H1 (cell line): Measurements from ENCODE around the gene DBH. TPM values are rescaled to one million over a fixed set of nuclear protein-coding genes. Genes with fewer than 3 reads are reported as not detected.

Experiments used
- CTCF ChIA-PET: fragments of 300-600 bp; sonication (Branson Sonifier 250); formaldehyde crosslinking; loops from one replicate; lab custom pipeline; 2021; ENCODE audit not compliant: partially characterized antibody; lab: Charles Lee
- POLR2A ChIA-PET: fragments of 300-600 bp; sonication (Branson Sonifier 250); formaldehyde crosslinking; loops from one replicate; lab custom pipeline; 2021; ENCODE audit warnings: inconsistent platforms; ENCODE audit not compliant: partially characterized antibody; lab: Charles Lee
- DNase-seq, 2 experiments: peaks; one replicate each; pipeline versions ENCODE4 v3.0.0 to v3.0.0-alpha.2; 2010 to 2022; ENCODE audit warnings: low spot score in 2 of 2, low read depth in 1 of 2, mixed read lengths in 1 of 2
- FAIRE-seq: peaks from 2 replicates; lab custom pipeline; 2011; peaks lifted over from hg19 to GRCh38; lab: Jason Lieb, UNC
- H2AFZ ChIP-seq: 2 replicates; pipeline ENCODE4 v1.8.1; 2012; ENCODE audit warnings: low read length, inconsistent platforms
- H2AK5ac ChIP-seq: 2 replicates; pipeline ENCODE4 v1.6.1; 2013; ENCODE audit warnings: low read depth, low read length
- H2BK120ac ChIP-seq: replicated peaks from 2 replicates; pipeline ENCODE3; 2013; ENCODE audit warnings: low read depth, low read length, inconsistent platforms
- H2BK12ac ChIP-seq: 2 replicates; pipeline ENCODE4 v1.6.1; 2013; ENCODE audit warnings: low read depth, low read length
- H2BK15ac ChIP-seq: 2 replicates; pipeline ENCODE4 v1.6.1; 2013; ENCODE audit warnings: low read length
- H2BK20ac ChIP-seq: 2 replicates; pipeline ENCODE4 v1.6.1; 2013; ENCODE audit warnings: low read length
- H2BK5ac ChIP-seq: 2 replicates; pipeline ENCODE4 v1.6.1; 2013; ENCODE audit warnings: low read depth, low read length
- H3K14ac ChIP-seq: 2 replicates; pipeline ENCODE4 v1.6.1; 2013; ENCODE audit warnings: inconsistent platforms; ENCODE audit not compliant: insufficient read length
- H3K18ac ChIP-seq: 2 replicates; pipeline ENCODE4 v1.6.1; 2013; ENCODE audit warnings: low read length; ENCODE audit errors: extremely low read depth
- H3K23ac ChIP-seq: 2 replicates; pipeline ENCODE4 v1.6.1; 2013; ENCODE audit warnings: inconsistent platforms; ENCODE audit not compliant: insufficient read length
- H3K23me2 ChIP-seq: 2 replicates; pipeline ENCODE4 v1.6.1; 2013; ENCODE audit warnings: low read depth, low read length
- H3K27ac ChIP-seq: 2 replicates; pipeline ENCODE4 v1.6.1; 2011; ENCODE audit warnings: low read depth, low read length, inconsistent platforms
- H3K27me3 ChIP-seq, 4 experiments: replicated peaks in 1 of 4; 1 replicate in 1 of 4; 2 replicates in 3 of 4; pipeline versions ENCODE4 v1.6.1 to v1.8.1; 2011 to 2013; ENCODE audit warnings: low read length in 3 of 4, mild to moderate bottlenecking in 3 of 4, inconsistent platforms in 2 of 4, mixed read lengths in 2 of 4, moderate library complexity in 1 of 4; ENCODE audit not compliant: control insufficient read depth in 3 of 4, insufficient read depth in 3 of 4; ENCODE audit errors: extremely low read depth in 1 of 4
- H3K36me3 ChIP-seq, 4 experiments: 2 replicates each; pipeline versions ENCODE4 v1.6.1 to v1.8.1; 2011 to 2013; ENCODE audit warnings: mild to moderate bottlenecking in 4 of 4, low read length in 3 of 4, moderate library complexity in 2 of 4, control low read depth in 1 of 4, inconsistent platforms in 1 of 4; ENCODE audit not compliant: insufficient read depth in 4 of 4, control insufficient read depth in 2 of 4
- H3K4ac ChIP-seq: replicated peaks from 2 replicates; pipeline ENCODE3; 2013; ENCODE audit warnings: low read length, low read depth, mixed read lengths, inconsistent platforms; ENCODE audit not compliant: insufficient read length
- H3K4me1 ChIP-seq, 4 experiments: replicated peaks in 1 of 4; 1 replicate in 1 of 4; 2 replicates in 3 of 4; pipeline versions ENCODE4 v1.6.1 to v1.8.1; 2011 to 2013; ENCODE audit warnings: low read length in 3 of 4, inconsistent platforms in 2 of 4, mixed read lengths in 1 of 4; ENCODE audit not compliant: insufficient read depth in 4 of 4, control insufficient read depth in 3 of 4
- H3K4me2 ChIP-seq, 2 experiments: 2 replicates each; pipeline versions ENCODE4 v1.6.1 to v1.8.1; 2011 to 2013; ENCODE audit warnings: low read depth in 2 of 2, low read length in 2 of 2, control low read depth in 1 of 2, inconsistent platforms in 1 of 2, mild to moderate bottlenecking in 1 of 2; ENCODE audit not compliant: insufficient read depth in 1 of 2
- H3K4me3 ChIP-seq, 4 experiments: fragments of 200-600, 300-600 bp in 1 of 4; sonication (generic), shearing (Covaris generic), sonication (Bioruptor Twin) in 1 of 4; 2 replicates each; pipeline versions ENCODE4 v1.5.1 to v1.8.1; 2011 to 2016; ENCODE audit warnings: low read length in 4 of 4, low read depth in 3 of 4, control low read depth in 2 of 4, inconsistent platforms in 2 of 4, mild to moderate bottlenecking in 2 of 4, mixed read lengths in 1 of 4, moderate library complexity in 1 of 4; ENCODE audit not compliant: insufficient read depth in 2 of 4; ENCODE audit errors: extremely low read depth in 1 of 4
- H3K56ac ChIP-seq: replicated peaks from 2 replicates; pipeline ENCODE3; 2013; ENCODE audit warnings: low read depth, mild to moderate bottlenecking, mixed read lengths, low read length, inconsistent platforms; ENCODE audit not compliant: insufficient read length
- H3K79me1 ChIP-seq: 2 replicates; pipeline ENCODE4 v1.6.1; 2013; ENCODE audit warnings: low read depth, low read length, control low read depth
- H3K79me2 ChIP-seq, 2 experiments: 2 replicates each; pipeline versions ENCODE4 v1.6.1 to v1.8.1; 2012 to 2013; ENCODE audit warnings: low read length in 2 of 2, mild to moderate bottlenecking in 2 of 2, inconsistent platforms in 1 of 2; ENCODE audit not compliant: insufficient read depth in 2 of 2, control insufficient read depth in 1 of 2
- H3K9ac ChIP-seq, 4 experiments: replicated peaks in 1 of 4; 1 replicate in 1 of 4; 2 replicates in 3 of 4; pipeline versions ENCODE4 v1.6.1 to v1.8.1; 2011 to 2013; ENCODE audit warnings: low read depth in 3 of 4, low read length in 3 of 4, control low read depth in 2 of 4, mild to moderate bottlenecking in 2 of 4, moderate library complexity in 2 of 4, inconsistent platforms in 1 of 4; ENCODE audit errors: extremely low read depth in 1 of 4
- H3K9me3 ChIP-seq, 2 experiments: 2 replicates each; pipeline versions ENCODE4 v1.6.1 to v1.8.1; 2012 to 2013; ENCODE audit warnings: mild to moderate bottlenecking in 2 of 2, moderate library complexity in 2 of 2, control low read depth in 1 of 2, inconsistent platforms in 1 of 2, low read depth in 1 of 2, low read length in 1 of 2, mixed read lengths in 1 of 2; ENCODE audit not compliant: insufficient read depth in 2 of 2
- H4K20me1 ChIP-seq, 2 experiments: replicated peaks in 1 of 2; 2 replicates each; pipeline versions ENCODE3 to v1.8.1; 2011 to 2013; ENCODE audit warnings: inconsistent platforms in 2 of 2, low read length in 2 of 2, mild to moderate bottlenecking in 1 of 2; ENCODE audit not compliant: insufficient read depth in 2 of 2, control insufficient read depth in 1 of 2
- H4K5ac ChIP-seq: 2 replicates; pipeline ENCODE4 v1.6.1; 2013; ENCODE audit warnings: low read length, low read depth, mixed read lengths, inconsistent platforms; ENCODE audit not compliant: insufficient read length
- H4K8ac ChIP-seq: 2 replicates; pipeline ENCODE4 v1.8.0; 2013; ENCODE audit warnings: mild to moderate bottlenecking, moderate library complexity, low read length, inconsistent platforms; ENCODE audit not compliant: insufficient read depth; ENCODE audit errors: extremely low read depth
- H4K91ac ChIP-seq: replicated peaks from 2 replicates; pipeline ENCODE3; 2013; ENCODE audit warnings: low read length, mixed read lengths, inconsistent platforms; ENCODE audit not compliant: insufficient read length
- CHD1 ChIP-seq: IDR thresholded peaks from 2 replicates; pipeline ENCODE4 v1.6.1; 2012; ENCODE audit warnings: low read depth, low read length, improper control_type of control experiment
- CTBP2 ChIP-seq: IDR thresholded peaks from 2 replicates; pipeline ENCODE4 v1.7.0; 2011; ENCODE audit warnings: borderline replicate concordance, mild to moderate bottlenecking, moderate library complexity, mixed read lengths, low read length; ENCODE audit not compliant: insufficient read depth, insufficient read length
- EP300 ChIP-seq, 2 experiments: IDR thresholded peaks; 1 replicate in 1 of 2; 2 replicates in 1 of 2; pipeline ENCODE4 v1.6.1; 2011 to 2012; ENCODE audit warnings: low read depth in 2 of 2, low read length in 2 of 2, mild to moderate bottlenecking in 2 of 2, borderline replicate concordance in 1 of 2, inconsistent platforms in 1 of 2, moderate library complexity in 1 of 2
- JUN ChIP-seq: IDR thresholded peaks from 2 replicates; pipeline ENCODE4 v1.6.1; 2011; ENCODE audit warnings: low read depth, mild to moderate bottlenecking, improper control_type of control experiment, low read length
- NRF1 ChIP-seq: IDR thresholded peaks from 2 replicates; pipeline ENCODE4 v1.6.1; 2011; ENCODE audit warnings: mild to moderate bottlenecking, low read depth, low read length, improper control_type of control experiment
- POLR2A ChIP-seq, 2 experiments: IDR thresholded peaks; 1 replicate in 1 of 2; 2 replicates in 1 of 2; pipeline ENCODE4 v1.6.1; 2011; ENCODE audit warnings: low read depth in 2 of 2, low read length in 2 of 2, mild to moderate bottlenecking in 2 of 2; ENCODE audit errors: control extremely low read depth in 1 of 2
- RFX5 ChIP-seq: IDR thresholded peaks from 2 replicates; pipeline ENCODE4 v1.6.1; 2011; ENCODE audit warnings: low read depth, low read length, improper control_type of control experiment, borderline replicate concordance
- RNF2 ChIP-seq: fragments of 200-900, 300-1000 bp; sonication (generic); IDR thresholded peaks from 2 replicates; pipeline ENCODE4 v1.7.1; 2016; ENCODE audit warnings: borderline replicate concordance, low read depth, mild to moderate bottlenecking, antibody characterized with exemption, low read length; ENCODE audit not compliant: poor library complexity, severe bottlenecking; ENCODE audit errors: missing control alignments
- SIX5 ChIP-seq: IDR thresholded peaks from 2 replicates; pipeline ENCODE4 v1.6.1; 2011; ENCODE audit warnings: mild to moderate bottlenecking, low read depth, low read length
- TAF7 ChIP-seq: optimal IDR thresholded peaks from 2 replicates; pipeline ENCODE3; 2011; ENCODE audit warnings: low read depth, mild to moderate bottlenecking, inconsistent platforms, low read length, moderate library complexity, borderline replicate concordance
- TBP ChIP-seq: IDR thresholded peaks from 2 replicates; pipeline ENCODE4 v1.6.1; 2011; ENCODE audit warnings: low read depth, low read length, improper control_type of control experiment
- TCF12 ChIP-seq: IDR thresholded peaks from 2 replicates; pipeline ENCODE4 v1.6.1; 2011; ENCODE audit warnings: low read depth, mild to moderate bottlenecking, low read length
- YY1 ChIP-seq: IDR thresholded peaks from 2 replicates; pipeline ENCODE4 v1.6.1; 2011; ENCODE audit warnings: low read depth, mild to moderate bottlenecking, low read length
- whole genome bisulfite sequencing, 2 experiments: shearing (Covaris generic) in 1 of 2; methylation state at CpG; one replicate each; pipeline versions ENCODE4 v1.1.6 to v1.1.7; 2013 to 2015; ENCODE audit warnings: low lambda C conversion rate in 2 of 2, mixed read lengths in 2 of 2, inconsistent platforms in 1 of 2, low coverage in 1 of 2, missing lambda C conversion rate in 1 of 2; ENCODE audit not compliant: insufficient replicate concordance in 2 of 2, insufficient coverage in 1 of 2, insufficient read length in 1 of 2; ENCODE audit errors: extremely low coverage in 1 of 2, missing lambda C conversion rate in 1 of 2; 5-methylcytosine and 5-hydroxymethylcytosine counted together
- polyA plus RNA-seq, 7 experiments: library from polyadenylated mRNA; depleted of rRNA in 3 of 7; stranded (reverse) in 5 of 7; unstranded in 2 of 7; fragments of >200 nt in 5 of 7; fragments of 200-250 nt in 2 of 7; gene quantifications; 1 replicate in 5 of 7; 2 replicates in 1 of 7; 4 replicates in 1 of 7; pipeline versions ENCODE4 v1.2.1 to v1.2.3, GENCODE V29; 2011 to 2013; ENCODE audit warnings: missing spikeins in 2 of 7, mixed read lengths in 2 of 7
- total RNA-seq: library from RNA; stranded (reverse); fragmentation: NEBNext Ultra II Directional; extraction: Animal tissue kit (Norgen Biotek cat#: 25700); gene quantifications from 2 replicates; pipeline ENCODE4 v1.2.1, GENCODE V29; 2021

DBH gene
- total and polyA plus RNA-seq, 2 of the 8 experiments (the other 6 are each of a cell fraction or from before 2014, with no cell fraction given) = 0.18 TPM; not detected in 1

- Histone ChIP-seq H3K9me3 (no peaks in the 10 kb centered on the region), H4K20me1 (no peaks in the 10 kb centered on the region), H2BK20ac (no peak overlapping the region), H4K8ac (no peak overlapping the region), H4K5ac (no peak overlapping the region), H3K23ac (no peak overlapping the region), H2BK15ac (no peak overlapping the region), H2BK5ac (no peak overlapping the region), H2BK12ac (no peak overlapping the region; the same call in 1 of the 2 replicates), H3K9ac (no peak overlapping the region), H3K4ac (no peak overlapping the region), H3K27ac (no peak overlapping the region), H3K14ac (no peak overlapping the region), H3K4me3 (no peak overlapping the region), H4K91ac (no peak overlapping the region), H2BK120ac (no peak overlapping the region), H3K36me3 (no peaks in the 10 kb centered on the region), H3K18ac (no peak overlapping the region; the same call in 1 of the 2 replicates), H3K23me2 (no peaks in the 10 kb centered on the region), H3K79me1 (no peaks in the 10 kb centered on the region), H3K79me2 (no peaks in the 10 kb centered on the region), H3K56ac (no peak overlapping the region), H3K4me2 (no peak overlapping the region), H2AK5ac (no peak overlapping the region; the same call in 1 of the 2 replicates), H3K4me1 (peaks cover 0 to 5% (median 0%) of the 10 kb centered on the region in 4 experiments; a peak in 3 of 7 replicates), H3K27me3 (no peaks in the 10 kb centered on the region; a peak in 1 of 7 replicates), H2AFZ (no peak overlapping the region)
- DNase-seq (no peak), FAIRE-seq (no peak)
- TF ChIP-seq EP300 (IDR thresholded peaks at IDR 0.05; ENCODE audit: borderline replicate concordance in 1 of 2, low read depth in 2 of 2, low read length in 2 of 2) = no peak
- TF ChIP-seq YY1 = no peak
- TF ChIP-seq TAF7 = no peak
- no peak for TF ChIP-seq CHD1
- TF ChIP-seq RFX5 = no peak
- TF ChIP-seq TCF12 = no peak
- TF ChIP-seq SIX5 = no peak
- no peak for TF ChIP-seq CTBP2
- no peak for TF ChIP-seq NRF1
- no peak for TF ChIP-seq TBP
- no peak for TF ChIP-seq RNF2
- TF ChIP-seq JUN = no peak
- TF ChIP-seq POLR2A (IDR thresholded peaks at IDR 0.05; ENCODE audit: control extremely low read depth in 1 of 2, low read depth in 2 of 2, low read length in 2 of 2) = no peak
- POLR2A ChIA-PET = interaction anchor here (1.2 to 2.7 kb wide), 3 partner anchors 9 to 51 kb away, joined by 3 to 7 read pairs (median 3); no protein-coding TSS in a partner anchor
- WGBS, 2 experiments = 91% methylated on average over 12 of the region's 12 CpGs; no CpG with 5 or more reads in 1 of the 2 experiments
- CTCF ChIA-PET = interaction anchor here (2.2 kb wide), 1 partner anchor 13 kb away, joined by 7 read pairs; no protein-coding TSS in a partner anchor
Observed at GRCh38 chr9:133665535-133665934, 29.4 kb downstream of the DBH start.
